ENCODE data around the gene MRPL23. TPM values are rescaled to one million over a fixed set of nuclear protein-coding genes. Genes with fewer than 3 reads are reported as not detected.

Gene MRPL23
- total and polyA plus RNA-seq, 2 of the 8 experiments (the other 6 are each of a cell fraction or from before 2014, with no cell fraction given) = 86.4 to 244 TPM

DNA sequence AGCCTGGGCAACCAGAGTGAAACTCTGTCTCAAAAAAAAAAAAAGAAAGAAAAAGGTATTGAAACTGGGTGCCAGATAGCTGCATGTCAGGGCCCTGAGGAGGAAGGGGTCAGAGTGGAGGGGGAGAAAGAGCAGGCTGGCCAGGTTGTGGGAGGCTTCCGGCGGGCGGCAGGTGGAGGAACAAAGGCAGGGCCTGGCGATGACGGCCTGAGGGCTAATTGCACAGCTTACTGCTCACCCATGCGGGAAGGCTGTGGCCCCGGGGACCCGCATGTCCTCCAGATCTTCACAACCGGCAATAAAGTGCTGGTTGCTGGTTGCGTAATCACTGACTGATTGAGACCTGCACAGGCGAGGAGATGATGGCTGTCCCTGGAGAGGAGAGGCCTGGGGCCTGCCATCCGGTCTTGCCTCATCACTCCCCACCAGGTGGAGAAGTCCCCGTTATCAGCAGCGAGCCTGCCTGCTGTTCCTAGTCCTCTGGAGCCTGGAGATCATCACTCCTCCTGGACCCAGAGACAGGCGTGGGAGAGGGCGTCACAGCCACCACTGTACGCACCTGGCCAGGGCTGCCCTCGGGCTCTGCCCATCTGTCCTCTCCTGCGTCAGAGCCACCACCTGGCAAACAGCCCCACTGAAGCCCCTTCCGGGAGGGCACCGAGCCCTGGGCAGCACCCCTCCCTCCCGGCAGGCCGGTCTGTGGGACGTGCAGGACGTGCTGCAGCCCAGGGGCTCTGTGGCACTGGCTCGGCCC is 31.8 kb downstream of the MRPL23 start:
- Histone ChIP-seq H3K23ac (ENCODE audit: insufficient read length) (no peak overlapping the region), H2BK15ac (ENCODE audit: low read length) (no peak overlapping the region), H2BK20ac (ENCODE audit: low read length) (no peak overlapping the region), H2BK12ac (ENCODE audit: low read depth, low read length) (no peak overlapping the region), H4K20me1 (replicated peaks in 1 of 2; ENCODE audit: control insufficient read depth in 1 of 2, insufficient read depth in 2 of 2, low read length in 2 of 2) (no peaks in the 10 kb centered on the region), H3K14ac (ENCODE audit: insufficient read length) (no peak overlapping the region), H3K79me1 (ENCODE audit: low read depth, low read length) (no peaks in the 10 kb centered on the region), H3K56ac (replicated peaks; ENCODE audit: insufficient read length, low read depth, low read length) (no peak overlapping the region), H3K27me3 (replicated peaks in 1 of 4; ENCODE audit: control insufficient read depth in 3 of 4, extremely low read depth in 1 of 4, insufficient read depth in 3 of 4, low read length in 3 of 4) (no peaks in the 10 kb centered on the region), H3K23me2 (ENCODE audit: low read depth, low read length) (no peaks in the 10 kb centered on the region), H4K5ac (ENCODE audit: insufficient read length, low read depth, low read length) (no peak overlapping the region), H4K8ac (ENCODE audit: extremely low read depth, insufficient read depth, low read length) (no peak overlapping the region), H3K36me3 (ENCODE audit: control insufficient read depth in 2 of 4, insufficient read depth in 4 of 4, low read length in 3 of 4) (no peaks in the 10 kb centered on the region), H2AFZ (ENCODE audit: low read length) (no peak overlapping the region), H3K4me3 (ENCODE audit: extremely low read depth in 1 of 4, insufficient read depth in 2 of 4, low read depth in 3 of 4, low read length in 4 of 4) (no peak overlapping the region), H2BK120ac (replicated peaks; ENCODE audit: low read depth, low read length) (no peak overlapping the region), H3K4me1 (replicated peaks in 1 of 4; ENCODE audit: control insufficient read depth in 3 of 4, insufficient read depth in 4 of 4, low read length in 3 of 4) (no peaks in the 10 kb centered on the region), H3K18ac (ENCODE audit: extremely low read depth, low read length) (no peak overlapping the region), H4K91ac (replicated peaks; ENCODE audit: insufficient read length, low read length) (no peak overlapping the region), H2BK5ac (ENCODE audit: low read depth, low read length) (no peak overlapping the region), H3K27ac (ENCODE audit: low read depth, low read length) (no peak overlapping the region), H3K9ac (replicated peaks in 1 of 4; ENCODE audit: extremely low read depth in 1 of 4, low read depth in 3 of 4, low read length in 3 of 4) (no peak overlapping the region), H3K79me2 (ENCODE audit: control insufficient read depth in 1 of 2, insufficient read depth in 2 of 2, low read length in 2 of 2) (no peaks in the 10 kb centered on the region), H3K9me3 (ENCODE audit: insufficient read depth in 2 of 2, low read depth in 1 of 2, low read length in 1 of 2) (no peaks in the 10 kb centered on the region), H3K4me2 (ENCODE audit: insufficient read depth in 1 of 2, low read depth in 2 of 2, low read length in 2 of 2) (no peak overlapping the region), H3K4ac (replicated peaks; ENCODE audit: insufficient read length, low read depth, low read length) (no peak overlapping the region), H2AK5ac (ENCODE audit: low read depth, low read length) (no peak overlapping the region)
- ChIA-PET CTCF (ENCODE audit: partially characterized antibody) (interaction anchor here (0.8 to 5.7 kb wide), 4 partner anchors 10 to 172 kb away, joined by 3 to 66 read pairs (median 4); no protein-coding TSS in a partner anchor), POLR2A (ENCODE audit: partially characterized antibody) (no interaction called here)
- DNase-seq (ENCODE audit: low read depth in 1 of 2, low spot score in 2 of 2) = peak in 1 of 2 experiments; percentile 31
- WGBS, 2 experiments (ENCODE audit: extremely low coverage in 1 of 2, insufficient coverage in 1 of 2, insufficient read length in 1 of 2, insufficient replicate concordance in 2 of 2, low coverage in 1 of 2, low lambda C conversion rate in 2 of 2, missing lambda C conversion rate in 1 of 2) = 100% methylated on average over 2 of the region's 26 CpGs; no CpG with 5 or more reads in 1 of the 2 experiments
- FAIRE-seq = no peak
- TF ChIP-seq MAX (IDR thresholded peaks at IDR 0.05) (no peak), TCF12 (IDR thresholded peaks at IDR 0.05; ENCODE audit: low read depth, low read length) (no peak), EZH2 (IDR thresholded peaks at IDR 0.05; ENCODE audit: low read depth, low read length, severe bottlenecking) (no peak), CREB1 (IDR thresholded peaks at IDR 0.05) (no peak), NRF1 (IDR thresholded peaks at IDR 0.05; ENCODE audit: low read depth, low read length) (no peak), BRCA1 (IDR thresholded peaks at IDR 0.05; ENCODE audit: low read depth, low read length) (no peak), KDM5A (IDR thresholded peaks at IDR 0.05; ENCODE audit: low read length) (no peak), RFX5 (IDR thresholded peaks at IDR 0.05; ENCODE audit: borderline replicate concordance, low read depth, low read length) (no peak), SP1 (IDR thresholded peaks at IDR 0.05; ENCODE audit: low read depth, low read length) (no peak)
- TF ChIP-seq, protein P1, sequence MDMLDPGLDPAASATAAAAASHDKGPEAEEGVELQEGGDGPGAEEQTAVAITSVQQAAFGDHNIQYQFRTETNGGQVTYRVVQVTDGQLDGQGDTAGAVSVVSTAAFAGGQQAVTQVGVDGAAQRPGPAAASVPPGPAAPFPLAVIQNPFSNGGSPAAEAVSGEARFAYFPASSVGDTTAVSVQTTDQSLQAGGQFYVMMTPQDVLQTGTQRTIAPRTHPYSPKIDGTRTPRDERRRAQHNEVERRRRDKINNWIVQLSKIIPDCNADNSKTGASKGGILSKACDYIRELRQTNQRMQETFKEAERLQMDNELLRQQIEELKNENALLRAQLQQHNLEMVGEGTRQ (IDR thresholded peaks at IDR 0.05; ENCODE audit: low read length) = no peak

Data from H1 (cell line).